ENCODE measurements around the gene EXOC6. TPM values are rescaled to one million over a fixed set of nuclear protein-coding genes. Genes with fewer than 3 reads are reported as not detected.

Gene EXOC6
- total RNA-seq, 1 donor from 2014 or later = 12.2 TPM

DNA sequence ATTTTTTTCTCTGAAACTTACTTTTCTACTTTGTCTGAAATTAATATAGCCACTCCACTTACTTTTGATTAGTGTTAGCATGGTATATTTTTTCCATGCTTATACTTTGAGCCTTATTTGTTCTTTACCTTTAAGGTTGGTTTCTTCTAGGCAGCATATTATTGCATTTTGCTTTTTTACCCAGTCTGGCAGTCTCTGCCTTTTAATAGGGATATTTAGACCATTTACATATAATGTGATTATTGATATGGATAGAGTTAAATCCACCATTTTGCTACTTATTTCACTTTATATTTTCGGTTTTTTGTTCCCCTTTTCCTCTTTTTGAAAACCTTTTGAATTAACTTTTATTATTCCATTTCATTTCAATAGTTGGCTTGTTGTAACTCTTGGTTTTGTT is 255.6 kb downstream of the EXOC6 start:
- no peaks in the 10 kb centered on the region for H3K4me1 ChIP-seq
- no peaks in the 10 kb centered on the region for H3K36me3 ChIP-seq
- no peaks in the 10 kb centered on the region for H3K27me3 ChIP-seq
- no peak for DNase-seq (ENCODE audit: low spot score in 2 of 2)
- no peak overlapping the region for H3K27ac ChIP-seq
- intact Hi-C loops (cut with DNase I) = no loop called here
- no peak overlapping the region for H3K4me3 ChIP-seq
- H3K9me3 ChIP-seq = peaks cover 0 to 5% of the 10 kb centered on the region in 2 donors
- TF ChIP-seq, protein P1, sequence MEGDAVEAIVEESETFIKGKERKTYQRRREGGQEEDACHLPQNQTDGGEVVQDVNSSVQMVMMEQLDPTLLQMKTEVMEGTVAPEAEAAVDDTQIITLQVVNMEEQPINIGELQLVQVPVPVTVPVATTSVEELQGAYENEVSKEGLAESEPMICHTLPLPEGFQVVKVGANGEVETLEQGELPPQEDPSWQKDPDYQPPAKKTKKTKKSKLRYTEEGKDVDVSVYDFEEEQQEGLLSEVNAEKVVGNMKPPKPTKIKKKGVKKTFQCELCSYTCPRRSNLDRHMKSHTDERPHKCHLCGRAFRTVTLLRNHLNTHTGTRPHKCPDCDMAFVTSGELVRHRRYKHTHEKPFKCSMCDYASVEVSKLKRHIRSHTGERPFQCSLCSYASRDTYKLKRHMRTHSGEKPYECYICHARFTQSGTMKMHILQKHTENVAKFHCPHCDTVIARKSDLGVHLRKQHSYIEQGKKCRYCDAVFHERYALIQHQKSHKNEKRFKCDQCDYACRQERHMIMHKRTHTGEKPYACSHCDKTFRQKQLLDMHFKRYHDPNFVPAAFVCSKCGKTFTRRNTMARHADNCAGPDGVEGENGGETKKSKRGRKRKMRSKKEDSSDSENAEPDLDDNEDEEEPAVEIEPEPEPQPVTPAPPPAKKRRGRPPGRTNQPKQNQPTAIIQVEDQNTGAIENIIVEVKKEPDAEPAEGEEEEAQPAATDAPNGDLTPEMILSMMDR (IDR thresholded peaks at IDR 0.05) = no peak

DNA sequence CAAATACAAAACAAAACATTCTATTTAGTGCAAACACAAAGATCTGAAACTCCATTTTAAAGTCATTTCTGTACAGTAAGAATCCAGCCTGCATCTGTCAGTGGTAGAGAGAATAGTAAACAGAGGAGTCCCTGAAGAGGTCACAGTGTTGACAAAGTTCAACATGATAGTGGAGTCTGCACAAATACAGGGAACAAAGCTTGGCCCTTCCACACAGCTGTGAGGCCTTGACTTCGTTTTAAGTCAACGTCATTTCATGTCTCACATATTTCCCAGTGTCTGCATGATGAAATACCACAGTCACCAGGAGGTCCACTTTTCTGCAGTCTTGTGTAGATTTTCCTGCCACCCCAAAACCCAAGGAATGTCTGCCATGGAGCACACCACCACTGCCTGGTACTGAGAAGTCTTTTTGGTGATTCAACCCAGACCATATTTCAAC is 258.3 kb downstream of the EXOC6 start:
- Histone ChIP-seq H3K27me3 (no peaks in the 10 kb centered on the region), H3K4me3 (no peak overlapping the region), H3K9me3 (peaks cover 0 to 5% of the 10 kb centered on the region in 2 donors), H3K4me1 (no peaks in the 10 kb centered on the region), H3K27ac (no peak overlapping the region), H3K36me3 (no peaks in the 10 kb centered on the region)
- intact Hi-C loops (cut with DNase I) = no loop called here
- TF ChIP-seq, protein P1 (IDR thresholded peaks at IDR 0.05) = no peak
- no peak for DNase-seq (ENCODE audit: low spot score in 2 of 2)

Other genes with a start within 250 kb of the EXOC6 start
- gene HHEX, start 158.6 kb upstream of the EXOC6 start, total RNA-seq = 18.5 TPM
- gene CYP26C1, start 212.3 kb downstream of the EXOC6 start, total RNA-seq = not detected
- gene CYP26A1, start 225.4 kb downstream of the EXOC6 start, total RNA-seq = not detected